K562 (cell line): ENCODE results near the gene EVI5. TPM values are rescaled to one million over a fixed set of nuclear protein-coding genes. Genes with fewer than 3 reads are reported as not detected.

ENCODE experiments used
- BRF2 ChIP-seq: IDR thresholded peaks from 3 replicates; pipeline ENCODE4 v1.6.1; 2011; ENCODE audit warnings: borderline replicate concordance, mild to moderate bottlenecking; ENCODE audit not compliant: insufficient read length, insufficient read depth
- CBX1 ChIP-seq: sonication (generic); IDR thresholded peaks from 2 replicates; pipeline ENCODE4 v1.6.1; 2016; ENCODE audit warnings: antibody characterized with exemption, low read depth, mild to moderate bottlenecking
- CEBPB ChIP-seq: fragments of 450-650 bp; IDR thresholded peaks from 2 replicates; pipeline ENCODE4 v1.6.1; 2016; ENCODE audit warnings: missing genetic modification characterization, missing compliant biosample characterization
- HOMEZ ChIP-seq: fragments of 250-450 bp; sonication (Bioruptor Pico); IDR thresholded peaks from 2 replicates; pipeline ENCODE4 v1.4.0; 2020; ENCODE audit warnings: mild to moderate bottlenecking, moderate library complexity
- KHSRP ChIP-seq: fragments of 450-650 bp; IDR thresholded peaks from 2 replicates; pipeline ENCODE4 v1.6.1; 2017
- MTF1 ChIP-seq: fragments of 250-450 bp; sonication (Bioruptor Pico); IDR thresholded peaks from 2 replicates; pipeline ENCODE4 v1.9.0; 2021; ENCODE audit warnings: moderate library complexity, mild to moderate bottlenecking, inconsistent platforms, borderline replicate concordance
- MYBL2 ChIP-seq, 2 experiments: fragments of 450-650 bp in 1 of 2; sonication (generic) in 1 of 2; formaldehyde crosslinking in 1 of 2; IDR thresholded peaks; 2 replicates each; pipeline versions ENCODE4 v1.6.1 to v1.8.1; 2017 to 2022; ENCODE audit warnings: borderline replicate concordance in 1 of 2, inconsistent platforms in 1 of 2, low read depth in 1 of 2, mild to moderate bottlenecking in 1 of 2, missing genetic modification reagents in 1 of 2, moderate library complexity in 1 of 2
- RUNX1 ChIP-seq: sonication (generic); IDR thresholded peaks from 2 replicates; pipeline ENCODE4 v1.6.1; 2016; ENCODE audit warnings: antibody characterized with exemption, low read depth
- SRF ChIP-seq, 2 experiments: fragments of 250-450, 450-650 bp in 1 of 2; sonication (Bioruptor Pico) in 1 of 2; sonication (generic) in 1 of 2; formaldehyde crosslinking; IDR thresholded peaks; 2 replicates each; pipeline versions ENCODE4 v1.5.0 to v1.5.1; 2020 to 2022; ENCODE audit warnings: mild to moderate bottlenecking in 1 of 2, missing genetic modification reagents in 1 of 2
- SRSF1 ChIP-seq: fragments of 200-400 bp; formaldehyde crosslinking; IDR thresholded peaks from 2 replicates; pipeline ENCODE4 v1.6.1; 2017; ENCODE audit warnings: mild to moderate bottlenecking, low read depth, low read length, moderate library complexity
- STAT5A ChIP-seq: IDR thresholded peaks from 2 replicates; pipeline ENCODE4 v1.6.1; 2012; ENCODE audit warnings: low read length, inconsistent platforms, borderline replicate concordance
- STAT5B ChIP-seq: fragments of 250-450 bp; sonication (Bioruptor Pico); IDR thresholded peaks from 2 replicates; pipeline ENCODE4 v1.8.0; 2021; ENCODE audit warnings: mild to moderate bottlenecking, inconsistent platforms
- SUPT5H ChIP-seq: fragments of 450-650 bp; IDR thresholded peaks from 2 replicates; pipeline ENCODE4 v1.6.1; 2016
- ZBTB8A ChIP-seq: fragments of 450-650 bp; IDR thresholded peaks from 2 replicates; pipeline ENCODE4 v1.6.1; 2018; ENCODE audit warnings: mild to moderate bottlenecking, moderate library complexity; ENCODE audit not compliant: partially characterized antibody
- ZNF239 ChIP-seq: fragments of 250-450 bp; sonication (Bioruptor Pico); IDR thresholded peaks from 2 replicates; pipeline ENCODE4 v1.4.0; 2020; ENCODE audit warnings: mild to moderate bottlenecking
- ZNF311 ChIP-seq: fragments of 250-450 bp; sonication (Bioruptor Pico); IDR thresholded peaks from 2 replicates; pipeline ENCODE4 v1.4.0; 2020; ENCODE audit warnings: mild to moderate bottlenecking, moderate library complexity
- ZNF41 ChIP-seq: fragments of 250-450 bp; sonication (Bioruptor Pico); conservative IDR thresholded peaks from 2 replicates; pipeline ENCODE4 v1.4.0; 2020; ENCODE audit warnings: mild to moderate bottlenecking
- ZNF518B ChIP-seq: fragments of 250-450 bp; sonication (Bioruptor Pico); IDR thresholded peaks from 2 replicates; pipeline ENCODE4 v1.5.0; 2021; ENCODE audit warnings: mild to moderate bottlenecking, moderate library complexity
- ZNF583 ChIP-seq: fragments of 250-450 bp; sonication (Bioruptor Pico); IDR thresholded peaks from 2 replicates; pipeline ENCODE4 v1.4.0; 2020
- ZNF707 ChIP-seq: fragments of 250-450 bp; sonication (Bioruptor Pico); conservative IDR thresholded peaks from 2 replicates; pipeline ENCODE4 v1.8.0; 2022; ENCODE audit warnings: inconsistent platforms, mild to moderate bottlenecking, moderate library complexity
- polyA plus RNA-seq, 8 experiments: library from polyadenylated mRNA; depleted of rRNA in 4 of 8; stranded (reverse) in 5 of 8; unstranded in 3 of 8; fragments of >200 nt; fragmentation: Nextera tagmentation in 2 of 8; fragmentation: Illumina TruSeq in 1 of 8; extraction: Ambion mirVana in 2 of 8; extraction: Trizol in 1 of 8; gene quantifications; 2 replicates each; pipeline versions ENCODE4 v1.2.1 to v1.2.3, GENCODE V29; 2011 to 2014; ENCODE audit warnings: inconsistent platforms in 1 of 8, missing spikeins in 1 of 8
- total RNA-seq, 7 experiments: library from RNA; depleted of rRNA in 6 of 7; stranded (reverse); fragments of >200 nt in 6 of 7; fragmentation: Illumina TruSeq in 2 of 7; extraction: Trizol in 2 of 7; gene quantifications; 2 replicates each; pipeline versions ENCODE4 v1.2.1 to v1.2.3, GENCODE V29; 2011 to 2021; ENCODE audit warnings: low replicate concordance in 1 of 7
- TF ChIP-seq, protein P1 (sequence below): sonication (generic); formaldehyde crosslinking; IDR thresholded peaks from 2 replicates; pipeline ENCODE4 v1.8.0; 2022; ENCODE audit warnings: missing genetic modification reagents, mild to moderate bottlenecking, borderline replicate concordance

EVI5 gene
- total and polyA plus RNA-seq, 9 of the 15 experiments (the other 6 are each of a cell fraction or from before 2014, with no cell fraction given), result 1.7 to 50.1 (median 13.7) TPM

- TF ChIP-seq BRF2 (no peak), ZNF41 (no peak), CEBPB (no peak), STAT5B (CRISPR knock-in tag) (no peak), ZNF583 (no peak), ZNF311 (CRISPR knock-in tag) (no peak), MYBL2 (IDR thresholded peaks at IDR 0.05; ENCODE audit: low read depth) (peak; percentile 76), MYBL2 (CRISPR knock-in tag; IDR thresholded peaks at IDR 0.05; ENCODE audit: borderline replicate concordance) (no peak), CBX1 (no peak), HOMEZ (CRISPR knock-in tag) (no peak), SUPT5H (no peak), SRF (CRISPR knock-in tag; IDR thresholded peaks at IDR 0.05) (0 out of 4 replicates have a peak, but pooled peaks of 1 of the 2 experiments have one; percentile 7), ZBTB8A (no peak), SRSF1 (no peak), STAT5A (peak; percentile 7; the same call in 1 of the 2 replicates), ZNF707 (CRISPR knock-in tag) (no peak), ZNF518B (CRISPR knock-in tag) (no peak), KHSRP (0 out of 2 replicates have a peak, but pooled peaks have one; percentile 20), RUNX1 (no peak), ZNF239 (CRISPR knock-in tag) (no peak), MTF1 (CRISPR knock-in tag) (no peak)
- TF ChIP-seq, protein P1, sequence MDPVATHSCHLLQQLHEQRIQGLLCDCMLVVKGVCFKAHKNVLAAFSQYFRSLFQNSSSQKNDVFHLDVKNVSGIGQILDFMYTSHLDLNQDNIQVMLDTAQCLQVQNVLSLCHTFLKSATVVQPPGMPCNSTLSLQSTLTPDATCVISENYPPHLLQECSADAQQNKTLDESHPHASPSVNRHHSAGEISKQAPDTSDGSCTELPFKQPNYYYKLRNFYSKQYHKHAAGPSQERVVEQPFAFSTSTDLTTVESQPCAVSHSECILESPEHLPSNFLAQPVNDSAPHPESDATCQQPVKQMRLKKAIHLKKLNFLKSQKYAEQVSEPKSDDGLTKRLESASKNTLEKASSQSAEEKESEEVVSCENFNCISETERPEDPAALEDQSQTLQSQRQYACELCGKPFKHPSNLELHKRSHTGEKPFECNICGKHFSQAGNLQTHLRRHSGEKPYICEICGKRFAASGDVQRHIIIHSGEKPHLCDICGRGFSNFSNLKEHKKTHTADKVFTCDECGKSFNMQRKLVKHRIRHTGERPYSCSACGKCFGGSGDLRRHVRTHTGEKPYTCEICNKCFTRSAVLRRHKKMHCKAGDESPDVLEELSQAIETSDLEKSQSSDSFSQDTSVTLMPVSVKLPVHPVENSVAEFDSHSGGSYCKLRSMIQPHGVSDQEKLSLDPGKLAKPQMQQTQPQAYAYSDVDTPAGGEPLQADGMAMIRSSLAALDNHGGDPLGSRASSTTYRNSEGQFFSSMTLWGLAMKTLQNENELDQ (CRISPR knock-in tag), result no peak
These were observed 7.5 kb upstream of the EVI5 start (continued) for GRCh38 chr1:92792340-92792782.
